Activated naive CD4-positive, alpha-beta T cell treated with anti-CD3 and anti-CD28 coated beads for 36 hours (primary cell): ENCODE results near the gene E2F7. TPM values are rescaled to one million over a fixed set of nuclear protein-coding genes. Genes with fewer than 3 reads are reported as not detected.

Experiments
- CTCF ChIA-PET: fragments of 350-600 bp; sonication (Branson Sonifier 250); formaldehyde crosslinking; loops from one replicate; lab custom pipeline; 2021; ENCODE audit warnings: antibody characterized with exemption; lab: Charles Lee
- DNase-seq: peaks from one replicate; pipeline ENCODE4 v3.0.0-alpha.2; 2020
- H3K27ac Mint-ChIP-seq: one replicate; pipeline ENCODE4 v1.8.0; 2021; ENCODE audit warnings: mild to moderate bottlenecking, mixed read lengths
- H3K27me3 Mint-ChIP-seq: one replicate; pipeline ENCODE4 v1.8.0; 2021; ENCODE audit warnings: low read depth, mixed read lengths
- H3K36me3 Mint-ChIP-seq: one replicate; pipeline ENCODE4 v1.8.0; 2021; ENCODE audit warnings: low read depth, mixed read lengths
- H3K4me1 Mint-ChIP-seq: one replicate; pipeline ENCODE4 v1.8.0; 2021; ENCODE audit warnings: low read depth, mixed read lengths
- H3K4me3 Mint-ChIP-seq: one replicate; pipeline ENCODE4 v1.8.0; 2021; ENCODE audit warnings: mild to moderate bottlenecking, moderate library complexity, mixed read lengths
- H3K9me3 Mint-ChIP-seq: one replicate; pipeline ENCODE4 v1.8.0; 2021; ENCODE audit warnings: mixed read lengths
- intact Hi-C: fragments of 100-400 bp; cut with micrococcal nuclease; formaldehyde crosslinking; loops from one replicate; pipeline ENCODE4 v1.15.1; 2023
- total RNA-seq, 2 experiments: library from RNA; stranded (reverse); gene quantifications; one replicate each; pipeline ENCODE4 v1.2.3, GENCODE V29; 2021

Gene E2F7
- total RNA-seq, 2 experiments from 2014 or later: 9.6 to 9.9 TPM

- CTCF ChIA-PET: no interaction called here
- Mint-ChIP-seq H3K36me3 (no peaks in the 10 kb centered on the region), H3K4me1 (no peaks in the 10 kb centered on the region), H3K9me3 (no peaks in the 10 kb centered on the region), H3K27me3 (peaks cover 6% of the 10 kb centered on the region), H3K4me3 (no peak overlapping the region), H3K27ac (no peak overlapping the region)
- intact Hi-C loops: no loop called here
- no peak for DNase-seq
These were observed 88.5 kb downstream of the E2F7 start for GRCh38 chr12:76976777-76977382.

Other genes with a start within 250 kb of the E2F7 start
- gene CSRP2, start 186.6 kb downstream of the E2F7 start, total RNA-seq: under 1 TPM; 0.62 to 0.86 TPM